CD4-positive, alpha-beta T cell treated with Interleukin-17A for 4 hours (primary cell): ENCODE data around the gene FAM186B.

Source experiments
- DNase-seq: peaks from one replicate; pipeline ENCODE4 v3.0.0-alpha.2; 2020; ENCODE audit warnings: mixed read lengths

FAM186B gene

GRCh38 chr12:49566361-49566760, 39.1 kb downstream of the FAM186B start:
- DNase-seq, result no peak

DNA sequence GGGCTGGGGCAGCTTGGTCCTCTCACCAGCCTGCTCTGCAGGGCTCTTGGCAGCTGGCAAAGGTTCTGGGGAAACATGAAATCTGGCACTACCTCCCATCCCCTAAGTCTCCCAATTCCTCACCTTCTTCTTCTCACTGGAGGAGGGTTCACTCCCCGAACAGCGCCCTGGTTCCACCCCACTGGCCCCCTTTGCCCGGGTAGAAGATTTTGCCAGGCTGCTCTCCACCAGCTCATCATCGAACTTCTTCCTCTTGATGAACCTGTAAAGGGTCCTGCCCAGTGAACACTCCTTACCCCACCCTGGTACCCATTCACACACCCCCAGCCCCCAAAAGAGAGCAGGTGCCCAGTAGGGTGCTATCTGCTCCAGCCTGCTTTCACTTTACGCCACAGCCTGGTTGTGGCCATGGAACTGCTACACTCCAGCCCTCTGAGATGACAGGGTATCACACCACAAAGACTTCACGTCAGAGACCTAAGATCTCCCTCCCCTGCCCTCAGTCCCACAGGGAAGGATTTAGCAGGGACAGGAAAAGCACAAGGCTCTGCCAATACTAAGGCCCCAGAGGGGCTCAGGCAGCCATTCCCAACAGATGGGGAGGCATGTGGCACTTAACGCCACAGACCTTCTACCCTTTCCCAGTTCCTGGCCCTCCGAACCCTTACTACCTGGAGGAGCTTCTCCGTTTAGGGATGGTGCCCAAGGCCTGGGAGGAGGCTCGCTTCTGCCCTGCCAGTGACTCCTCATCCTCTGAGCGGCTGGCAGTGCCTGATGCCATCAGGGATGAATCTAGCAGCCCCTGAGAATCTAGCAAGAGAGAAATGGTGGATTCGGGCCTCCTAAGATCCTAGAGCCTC, 39.8 kb downstream of the FAM186B start:
- DNase-seq, result no peak

DNA sequence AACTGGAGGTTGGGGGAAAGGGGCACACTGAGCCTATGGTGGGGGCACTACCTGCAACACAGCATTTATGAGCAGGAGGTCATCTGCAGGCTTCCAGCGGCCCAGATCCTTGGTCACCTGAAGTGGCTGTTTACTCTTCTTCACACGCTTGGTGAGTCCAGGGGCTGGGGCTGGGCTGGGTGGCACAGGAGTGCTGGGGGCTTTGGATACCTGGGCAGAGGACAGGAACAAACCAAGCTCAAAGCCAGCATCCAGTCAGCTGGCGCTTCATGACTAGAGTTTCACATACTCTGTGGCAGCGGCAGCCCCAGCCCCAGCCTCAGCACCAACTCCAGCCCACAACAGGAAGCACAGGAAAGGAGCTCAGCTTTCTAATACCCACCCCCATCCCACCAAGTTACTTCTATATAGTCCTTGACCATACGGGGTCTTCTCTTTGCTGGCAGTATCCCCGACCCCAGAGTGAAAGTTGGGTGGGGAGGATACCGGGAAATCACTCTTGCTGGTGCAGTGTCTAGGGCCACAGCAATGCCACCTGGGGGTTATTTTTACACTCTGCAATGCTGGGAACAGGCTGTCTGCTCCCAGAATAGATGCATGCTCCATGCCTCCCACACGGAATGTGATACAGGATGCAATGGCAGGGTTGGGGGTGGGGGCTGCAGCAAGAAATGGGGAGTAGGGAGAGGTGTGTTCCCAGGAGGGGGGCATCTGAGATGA, 40.6 kb downstream of the FAM186B start:
- peak; percentile 14 for DNase-seq

- no peak for DNase-seq
Measured at GRCh38 chr12:49563951-49564685, 41.3 kb downstream of the FAM186B start.

DNA sequence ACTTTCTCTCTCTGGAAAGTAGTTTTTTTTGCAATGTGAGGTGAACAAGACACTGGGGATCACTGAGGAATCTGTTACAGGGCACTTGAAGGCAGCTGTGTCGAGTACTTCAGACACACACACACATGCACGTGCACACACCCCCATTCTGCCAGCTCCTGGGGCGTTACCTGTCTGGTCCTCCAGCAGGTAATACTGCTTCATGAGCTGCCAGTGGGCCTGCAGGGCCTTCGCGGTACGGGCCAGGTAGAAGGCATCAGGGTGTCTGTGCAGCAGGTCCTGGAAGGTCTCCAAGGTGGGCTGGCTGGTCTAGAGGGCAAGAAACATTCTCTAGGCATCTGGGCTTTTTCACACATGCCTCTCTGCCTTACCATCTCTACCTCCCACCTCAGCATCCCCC, 42.6 kb downstream of the FAM186B start:
- no peak for DNase-seq

DNA sequence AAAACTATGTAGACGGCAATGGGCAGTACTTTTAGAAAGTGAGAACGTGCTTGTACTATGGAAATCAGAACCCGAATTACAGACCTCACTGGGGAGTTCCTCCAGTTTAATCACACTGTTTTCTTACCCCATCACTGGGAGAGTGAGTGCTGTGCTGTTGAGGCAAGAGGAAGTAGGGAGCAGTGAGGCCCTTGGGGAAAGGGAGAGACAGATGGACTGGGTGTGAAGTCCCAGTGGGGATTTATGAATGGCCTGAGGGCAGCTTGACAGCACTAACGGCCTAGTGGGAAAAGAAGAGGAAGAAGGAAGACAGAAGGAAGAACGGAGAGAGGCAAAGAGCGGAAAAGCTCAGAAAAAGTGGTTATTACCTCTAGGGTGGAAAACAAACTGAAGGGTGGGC, 43.2 kb downstream of the FAM186B start:
- DNase-seq, result no peak

- no peak for DNase-seq
Measured at GRCh38 chr12:49560695-49561094, 44.7 kb downstream of the FAM186B start.

DNA sequence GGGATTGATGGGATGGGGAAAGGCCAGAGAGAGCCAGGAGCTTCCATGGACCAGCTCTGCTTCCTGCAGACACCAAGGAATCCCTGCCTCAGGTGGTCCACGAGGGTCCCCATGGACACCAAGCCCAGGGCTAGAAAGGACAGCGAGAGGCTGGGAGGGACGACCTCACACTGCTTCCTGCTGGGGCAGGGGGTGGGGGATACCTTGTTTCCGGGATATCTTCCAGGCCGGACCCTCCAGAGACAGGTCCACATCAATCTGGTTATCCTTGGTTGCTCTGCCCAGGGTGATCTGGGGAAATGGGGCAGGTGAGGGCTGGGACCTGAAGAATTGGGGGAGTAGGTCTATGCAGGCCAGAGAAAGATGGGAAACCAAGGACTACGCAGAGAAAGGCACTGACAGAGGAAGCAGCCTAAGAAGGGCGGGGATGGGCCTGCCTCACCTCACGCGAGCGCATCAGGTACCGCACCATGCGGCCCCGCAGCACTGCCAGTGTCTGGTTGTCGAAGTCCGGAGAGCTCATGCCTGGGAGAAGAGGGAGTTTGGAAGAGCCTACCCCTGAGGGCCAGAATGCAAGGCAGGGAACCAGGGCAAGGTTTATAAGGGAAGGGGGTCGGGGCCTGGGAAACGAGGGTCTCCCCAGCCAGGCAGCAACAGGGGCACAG, 46.3 kb downstream of the FAM186B start:
- DNase-seq, result no peak

DNA sequence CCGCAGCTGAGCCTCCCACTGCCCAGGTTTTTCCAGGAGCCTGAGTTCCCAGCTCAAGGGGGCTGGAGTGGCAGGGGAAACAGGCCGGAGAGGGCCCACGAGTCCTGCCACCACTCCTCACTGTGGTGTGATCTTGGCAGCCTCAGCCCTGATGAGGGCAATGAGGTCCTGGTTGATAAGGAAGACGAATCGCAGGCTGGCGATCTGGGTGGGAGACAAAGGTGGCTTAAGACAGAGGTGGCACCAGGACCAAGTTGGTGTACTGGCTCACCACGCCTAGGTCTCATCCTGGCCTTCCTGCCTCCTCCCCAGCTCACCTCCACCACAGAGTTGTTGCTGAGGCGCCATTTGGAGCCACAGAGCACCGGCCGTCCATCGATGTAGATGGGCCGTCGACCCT, 46.9 kb downstream of the FAM186B start:
- no peak for DNase-seq

DNA sequence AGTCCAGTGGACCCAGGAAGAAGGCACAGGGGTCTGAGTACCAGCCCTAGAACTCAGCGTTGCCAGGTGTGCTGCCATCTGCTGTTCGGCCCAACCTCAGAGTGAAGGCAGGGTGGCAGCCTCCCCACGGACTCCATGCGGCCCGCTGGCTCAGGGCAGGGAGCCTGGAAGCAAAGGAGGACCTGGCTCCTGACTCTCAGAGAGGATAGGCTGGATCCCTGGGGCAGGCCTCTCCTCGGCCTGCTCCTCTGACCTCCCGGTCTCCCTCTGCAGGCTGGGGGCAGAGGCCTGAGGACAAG, 47.6 kb downstream of the FAM186B start:
- no peak for DNase-seq

DNA sequence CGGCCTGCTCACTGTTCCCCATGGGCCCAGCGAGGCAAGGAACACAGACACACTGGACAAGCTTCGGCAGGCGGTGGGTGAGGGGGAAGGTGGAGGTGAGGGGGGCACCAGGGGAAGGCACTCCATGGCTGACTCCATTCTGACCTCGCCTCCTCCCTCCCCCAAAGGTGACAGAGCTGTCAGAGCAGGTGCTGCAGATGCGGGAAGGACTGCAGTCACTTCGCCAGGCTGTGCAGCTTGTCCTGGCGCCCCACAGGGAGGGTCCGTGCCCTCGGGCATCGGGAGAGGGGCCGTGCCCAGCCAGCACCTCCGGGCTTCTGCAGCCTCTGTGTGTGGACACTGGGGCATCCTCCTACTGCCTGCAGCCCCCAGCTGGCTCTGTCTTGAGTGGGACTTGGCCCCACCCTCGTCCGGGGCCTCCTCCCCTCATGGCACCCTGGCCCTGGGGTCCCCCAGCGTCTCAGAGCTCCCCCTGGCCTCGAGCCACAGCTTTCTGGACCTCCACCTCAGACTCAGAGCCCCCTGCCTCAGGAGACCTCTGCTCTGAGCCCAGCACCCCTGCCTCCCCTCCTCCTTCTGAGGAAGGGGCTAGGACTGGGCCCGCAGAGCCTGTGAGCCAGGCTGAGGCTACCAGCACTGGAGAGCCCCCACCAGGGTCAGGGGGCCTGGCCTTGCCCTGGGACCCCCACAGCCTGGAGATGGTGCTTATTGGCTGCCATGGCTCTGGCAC, 48.1 kb downstream of the FAM186B start:
- DNase-seq, result no peak

DNA sequence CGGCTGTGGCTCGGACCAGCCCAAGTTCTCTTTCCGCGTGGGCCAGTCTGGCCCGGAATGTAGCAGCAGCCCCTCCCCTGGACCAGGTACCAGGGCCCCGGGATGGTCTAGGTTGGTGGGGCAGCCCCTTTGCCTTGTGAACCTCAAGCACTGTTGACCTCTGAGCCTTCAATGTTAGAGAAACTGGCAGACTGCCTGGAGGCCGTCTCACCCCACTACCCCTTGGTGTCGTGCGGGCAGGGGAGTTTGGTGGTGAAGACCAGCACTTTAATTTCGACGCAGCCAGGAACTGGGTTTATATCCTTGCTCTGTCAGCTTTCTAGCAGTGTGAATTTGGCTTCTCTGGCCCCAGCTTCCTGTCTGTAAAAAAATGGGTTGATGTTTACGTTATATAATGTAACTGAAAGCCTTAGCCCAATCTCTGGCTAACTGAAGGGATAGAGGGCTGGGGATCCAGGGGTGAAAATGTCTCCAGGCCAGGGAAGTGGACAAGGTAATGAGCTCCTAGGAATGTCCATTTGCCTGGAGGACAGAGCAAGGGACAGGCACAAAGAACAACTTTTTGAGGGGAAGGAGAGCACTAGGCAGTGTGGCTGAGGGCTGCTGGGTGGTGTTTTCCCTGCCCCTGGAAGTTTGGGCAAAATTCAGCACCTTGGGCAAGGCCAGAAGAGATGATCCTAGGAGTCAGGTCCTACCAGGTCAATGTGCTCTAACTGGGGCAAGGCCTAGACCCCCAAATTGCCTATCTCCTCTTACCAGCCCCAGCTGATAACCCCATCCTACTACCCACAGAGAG, 48.9 kb downstream of the FAM186B start:
- no peak for DNase-seq

DNA sequence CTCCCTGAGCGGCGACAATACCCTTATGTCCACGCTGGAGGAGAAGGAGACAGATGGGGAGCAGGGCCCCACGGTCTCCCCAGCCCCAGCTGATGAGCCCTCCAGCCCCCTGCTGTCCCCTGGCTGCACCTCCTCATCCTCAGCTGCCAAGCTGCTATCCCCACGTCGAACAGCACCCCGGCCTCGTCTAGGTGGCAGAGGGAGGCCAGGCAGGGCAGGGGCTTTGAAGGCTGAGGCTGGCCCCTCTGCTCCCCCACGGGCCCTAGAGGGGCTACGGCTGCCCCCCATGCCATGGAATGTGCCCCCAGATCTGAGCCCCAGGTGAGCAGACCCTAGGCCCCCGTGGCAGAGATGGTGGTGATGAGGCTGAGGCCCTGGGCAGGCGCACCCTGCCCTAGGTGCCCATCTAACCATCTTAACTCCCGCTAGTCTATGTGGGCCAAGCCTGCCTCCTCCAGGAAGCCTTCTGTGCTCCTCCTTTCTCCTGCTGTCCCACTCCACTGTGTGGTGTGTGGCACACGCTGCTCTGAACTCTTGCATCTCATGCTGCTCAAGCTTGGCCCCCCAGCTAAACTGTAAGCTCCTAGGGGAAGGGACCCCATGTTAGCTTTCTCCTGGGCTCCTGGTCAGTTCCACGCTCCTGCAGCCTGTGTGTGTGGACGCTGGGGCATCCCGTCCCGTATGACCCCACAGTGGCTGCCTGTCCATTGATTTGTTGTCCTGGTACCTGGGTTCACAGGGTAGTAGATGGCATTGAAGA, 49.6 kb downstream of the FAM186B start:
- DNase-seq, result no peak

GRCh38 chr12:49554266-49554665, 51.2 kb downstream of the FAM186B start:
- DNase-seq, result no peak

DNA sequence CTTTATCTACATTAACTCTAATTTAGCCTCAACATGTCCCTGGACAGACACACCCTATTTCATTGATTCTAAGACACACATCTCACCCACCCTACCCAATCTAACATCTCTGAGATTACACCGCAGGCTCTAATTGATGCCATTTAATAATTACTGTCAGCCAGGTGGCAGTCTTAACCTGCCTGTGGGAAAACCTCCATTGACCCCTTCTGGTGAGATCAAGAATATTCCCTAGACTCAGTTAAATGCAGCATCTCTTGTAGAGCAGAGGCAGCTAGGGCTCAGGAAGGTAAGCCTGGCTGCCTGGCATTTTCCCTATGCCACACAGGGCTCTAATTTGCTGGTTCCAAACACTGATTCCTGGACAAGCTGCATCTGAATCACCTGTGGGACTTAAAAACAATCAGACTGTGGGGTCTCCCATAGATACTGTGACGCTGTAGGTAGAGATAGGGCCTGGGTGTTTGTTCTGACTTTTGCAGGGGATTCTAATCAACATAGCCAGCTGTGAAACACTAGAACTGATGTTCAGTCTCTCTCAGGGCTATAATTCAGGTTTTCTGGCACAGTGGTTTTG, 51.8 kb downstream of the FAM186B start:
- DNase-seq, result peak; percentile 40

GRCh38 chr12:49552899-49553298, 52.5 kb downstream of the FAM186B start:
- DNase-seq, result no peak

DNA sequence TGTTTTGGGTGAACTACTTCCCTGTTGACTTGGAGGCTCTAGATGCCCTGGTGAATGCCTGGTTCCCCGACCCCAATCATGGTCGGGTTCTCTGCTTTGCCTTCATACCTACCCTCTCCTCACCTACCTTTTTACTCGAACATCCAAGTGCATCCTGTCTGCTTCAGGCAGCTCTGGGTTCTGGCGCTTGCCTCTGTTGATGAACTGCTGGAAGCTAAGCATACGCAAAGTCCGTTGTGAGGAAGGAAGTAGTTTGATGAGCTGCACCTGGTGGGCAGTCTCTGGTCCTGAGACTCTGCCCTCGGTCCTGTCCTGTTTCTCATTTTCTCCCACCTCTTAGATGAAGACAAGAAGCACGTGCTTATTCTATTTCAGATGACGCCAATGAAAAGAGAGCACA, 53.0 kb downstream of the FAM186B start:
- DNase-seq, result no peak

DNA sequence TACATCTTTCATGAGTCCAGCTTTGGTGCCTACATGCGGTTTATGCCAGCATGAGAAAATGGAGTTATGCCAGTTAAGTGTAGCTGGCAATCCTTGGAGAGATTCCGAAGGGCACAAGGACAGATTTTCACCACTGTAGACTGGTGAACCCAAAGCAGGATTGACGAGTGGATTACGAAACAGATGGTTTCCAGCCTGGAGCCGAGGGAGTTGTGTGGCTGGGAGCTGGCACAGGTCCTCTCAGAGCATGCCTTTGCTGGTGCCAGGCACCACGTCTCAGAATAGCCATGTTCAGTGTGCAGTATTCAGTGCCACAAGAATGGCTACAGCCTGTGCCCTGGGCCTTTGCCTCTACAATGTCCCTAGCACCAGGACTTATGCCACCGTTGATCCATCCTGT, 53.4 kb downstream of the FAM186B start:
- DNase-seq, result no peak

DNA sequence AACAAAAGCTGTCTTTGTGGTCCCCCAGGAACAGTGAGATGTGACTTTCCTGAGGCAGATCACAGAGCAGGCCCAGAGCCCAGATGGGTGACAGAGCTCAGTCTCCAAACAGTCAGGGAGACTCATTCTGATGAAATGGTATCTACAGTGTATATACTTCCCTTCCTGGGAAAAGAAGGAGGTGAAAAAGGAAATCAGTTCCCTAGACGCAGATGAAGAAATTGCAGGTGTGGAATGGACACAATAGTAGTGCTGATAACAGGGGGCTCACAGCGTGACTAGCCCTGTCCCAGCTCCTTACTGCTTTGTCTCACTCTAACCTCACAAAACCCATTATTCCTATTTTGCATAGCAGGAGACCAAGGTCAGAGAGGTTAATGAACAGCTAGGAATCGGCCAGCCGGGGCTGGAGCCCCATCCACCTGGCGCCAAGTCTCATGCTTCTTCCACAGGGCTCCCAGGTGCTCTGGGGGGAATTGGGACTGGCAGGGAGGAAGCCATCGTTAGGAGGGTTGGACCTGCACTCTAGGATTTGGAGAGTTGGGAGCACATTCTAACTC, 54.7 kb downstream of the FAM186B start:
- DNase-seq, result no peak
